ENCODE data around the gene SSC5D. TPM values are rescaled to one million over a fixed set of nuclear protein-coding genes. Genes with fewer than 3 reads are reported as not detected.

Gene SSC5D
- total and polyA plus RNA-seq, 2 experiments from 2014 or later = 0.23 to 0.69 TPM

DNA sequence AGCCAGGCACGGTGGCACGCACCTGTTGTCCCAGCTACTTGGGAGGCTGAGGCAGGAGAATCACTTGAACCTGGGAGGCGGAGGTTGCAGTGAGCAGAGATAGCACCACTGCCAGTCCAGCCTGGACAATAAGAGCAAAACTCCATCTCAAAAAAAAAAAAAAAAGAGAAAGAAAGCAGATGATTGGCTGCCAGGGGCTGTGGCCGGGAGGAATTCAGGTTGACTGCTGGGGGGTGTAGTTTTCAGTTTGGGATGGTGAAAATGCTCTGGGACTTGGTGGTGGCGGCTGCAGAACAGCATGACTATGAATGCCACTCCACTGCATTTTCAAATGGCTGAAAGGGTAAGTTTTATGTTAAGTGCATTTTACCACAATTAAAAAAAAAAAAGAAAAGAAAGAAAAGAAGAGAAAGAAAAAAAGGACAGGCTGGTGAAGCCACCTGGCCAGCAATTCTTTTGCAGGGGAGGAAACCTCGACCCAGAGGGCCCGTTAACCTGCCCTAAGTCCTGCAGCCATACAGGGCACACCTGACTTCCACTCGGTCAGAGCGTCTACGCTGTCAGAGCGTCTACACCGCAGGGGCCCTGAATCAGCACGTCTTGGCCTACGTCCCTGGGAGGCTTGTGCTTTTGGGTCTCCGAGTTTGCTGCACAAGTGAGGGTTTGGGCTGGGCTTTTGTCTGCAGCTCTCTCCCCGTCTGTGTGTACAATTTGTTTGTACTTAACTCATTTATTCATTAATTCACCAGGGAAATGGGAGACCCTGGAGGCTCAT, 30.4 kb upstream of the SSC5D start:
- H3K4me2 ChIP-seq = no peak overlapping the region
- H3F3A ChIP-seq (replicated peaks; ENCODE audit: low read depth) = peaks cover 17% of the 10 kb centered on the region; the same call in 1 of the 2 replicates
- H3K27ac ChIP-seq (ENCODE audit: low read depth) = no peak overlapping the region
- DNase-seq (ENCODE audit: low spot score) (no peak), ATAC-seq (no peak)
- no peak overlapping the region for H3K4me3 ChIP-seq
- Mint-ChIP-seq H3K27ac (no peak overlapping the region), H3K4me3 (no peak overlapping the region), H3K9me3 (peaks cover 3% of the 10 kb centered on the region; the same call in 1 of the 3 replicates), H3K4me1 (peaks cover 28% of the 10 kb centered on the region), H3K36me3 (ENCODE audit: low read depth) (peaks cover 18% of the 10 kb centered on the region), H3K27me3 (ENCODE audit: insufficient read depth, low read depth, poor library complexity) (peaks cover 20% of the 10 kb centered on the region)
- H3K4me1 ChIP-seq (ENCODE audit: insufficient read depth) = peaks cover 16% of the 10 kb centered on the region
- no peak overlapping the region for H2AFZ ChIP-seq
- no peaks in the 10 kb centered on the region for H3K9me2 ChIP-seq (ENCODE audit: insufficient read depth)
- TF ChIP-seq STAT1 (IDR thresholded peaks at IDR 0.05; ENCODE audit: unreplicated experiment) = no peak
- no peak for TF ChIP-seq JUNB (IDR thresholded peaks at IDR 0.05; ENCODE audit: unreplicated experiment)
- TF ChIP-seq REST (IDR thresholded peaks at IDR 0.05; ENCODE audit: unreplicated experiment) = no peak
- no peak for TF ChIP-seq CREB1 (CRISPR knock-in tag; IDR thresholded peaks at IDR 0.05; ENCODE audit: low read depth)
- TF ChIP-seq, protein P1, sequence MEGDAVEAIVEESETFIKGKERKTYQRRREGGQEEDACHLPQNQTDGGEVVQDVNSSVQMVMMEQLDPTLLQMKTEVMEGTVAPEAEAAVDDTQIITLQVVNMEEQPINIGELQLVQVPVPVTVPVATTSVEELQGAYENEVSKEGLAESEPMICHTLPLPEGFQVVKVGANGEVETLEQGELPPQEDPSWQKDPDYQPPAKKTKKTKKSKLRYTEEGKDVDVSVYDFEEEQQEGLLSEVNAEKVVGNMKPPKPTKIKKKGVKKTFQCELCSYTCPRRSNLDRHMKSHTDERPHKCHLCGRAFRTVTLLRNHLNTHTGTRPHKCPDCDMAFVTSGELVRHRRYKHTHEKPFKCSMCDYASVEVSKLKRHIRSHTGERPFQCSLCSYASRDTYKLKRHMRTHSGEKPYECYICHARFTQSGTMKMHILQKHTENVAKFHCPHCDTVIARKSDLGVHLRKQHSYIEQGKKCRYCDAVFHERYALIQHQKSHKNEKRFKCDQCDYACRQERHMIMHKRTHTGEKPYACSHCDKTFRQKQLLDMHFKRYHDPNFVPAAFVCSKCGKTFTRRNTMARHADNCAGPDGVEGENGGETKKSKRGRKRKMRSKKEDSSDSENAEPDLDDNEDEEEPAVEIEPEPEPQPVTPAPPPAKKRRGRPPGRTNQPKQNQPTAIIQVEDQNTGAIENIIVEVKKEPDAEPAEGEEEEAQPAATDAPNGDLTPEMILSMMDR (conservative IDR thresholded peaks at IDR 0.05; ENCODE audit: low read depth in 2 of 2) = no peak
- TF ChIP-seq POLR2AphosphoS5 (IDR thresholded peaks at IDR 0.05; ENCODE audit: low read depth) = no peak
- TF ChIP-seq ZNF462 (CRISPR knock-in tag; IDR thresholded peaks at IDR 0.05) = no peak
- no peak for TF ChIP-seq ZNF331 (CRISPR knock-in tag; IDR thresholded peaks at IDR 0.05; ENCODE audit: low read depth)
- H4K20me1 ChIP-seq (replicated peaks; ENCODE audit: insufficient read depth) = no peaks in the 10 kb centered on the region; the same call in none of the 2 replicates
- H3K36me3 ChIP-seq (ENCODE audit: insufficient read depth) = no peaks in the 10 kb centered on the region
- H3K27me3 ChIP-seq (ENCODE audit: insufficient read depth) = no peaks in the 10 kb centered on the region
- peaks cover 21% of the 10 kb centered on the region for H3K79me2 ChIP-seq (replicated peaks; ENCODE audit: insufficient read depth)
